ENCODE data around the gene AGAP5.
"Not testable (repeated sequence)": the region's sequence is repeated elsewhere in the genome, so short reads cannot be mapped to it uniquely, and the experiment has no call there.

The AGAP5 gene

DNA sequence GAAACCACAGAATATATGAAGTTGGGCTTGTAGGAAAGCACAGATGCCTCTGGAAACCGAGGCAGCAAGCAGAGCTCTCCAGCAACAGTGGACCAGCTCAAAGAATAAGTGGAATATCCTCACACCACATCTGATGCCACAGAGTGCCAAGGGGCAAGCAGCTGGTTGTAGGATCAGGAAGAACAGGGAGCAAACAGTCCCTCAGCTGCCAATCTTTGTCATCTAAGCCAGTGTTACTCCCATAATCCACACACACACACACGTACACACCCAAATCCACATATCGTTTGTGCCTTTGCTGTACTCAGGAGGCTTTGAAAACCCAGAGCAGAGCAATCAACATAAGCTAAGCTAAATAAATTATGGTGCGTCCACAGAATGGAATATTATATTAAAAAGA is 25.6 kb upstream of the AGAP5 start:
- no peak for DNase-seq (ENCODE audit: extremely low read depth, low read depth)
- no peak for TF ChIP-seq CTCF (IDR thresholded peaks at IDR 0.05; ENCODE audit: low read depth, low read length, missing control alignments)
- H3K4me3 ChIP-seq (replicated peaks; ENCODE audit: low read depth, low read length): no peak overlapping the region

- not testable (repeated sequence) for H3K4me3 ChIP-seq (replicated peaks; ENCODE audit: low read depth, low read length); DNase-seq (ENCODE audit: extremely low read depth, low read depth)
Observed at GRCh38 chr10:73720561-73720960, 22.7 kb upstream of the AGAP5 start.

DNA sequence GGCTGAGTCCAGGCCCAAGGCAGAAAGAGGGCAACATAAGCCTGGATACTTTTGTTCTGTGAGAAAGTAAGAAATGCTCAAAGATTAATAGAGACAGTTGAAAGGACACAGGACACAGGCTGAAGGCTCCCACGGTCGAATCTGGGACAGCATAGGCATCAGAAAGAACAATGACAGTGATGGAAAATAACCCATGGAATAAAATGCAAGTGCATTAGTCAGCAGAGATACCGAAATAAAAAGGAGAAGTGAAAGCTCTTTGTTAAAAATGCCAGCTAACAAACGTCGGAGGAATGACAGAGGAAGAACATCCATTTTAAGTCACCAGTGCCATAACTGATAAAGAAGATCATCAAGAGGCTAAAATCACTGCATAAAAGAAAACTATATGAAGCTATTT is 19.6 kb upstream of the AGAP5 start:
- DNase-seq (ENCODE audit: extremely low read depth, low read depth): no peak
- TF ChIP-seq CTCF (IDR thresholded peaks at IDR 0.05; ENCODE audit: low read depth, low read length, missing control alignments): no peak
- no peak overlapping the region for H3K4me3 ChIP-seq (replicated peaks; ENCODE audit: low read depth, low read length)

GRCh38 chr10:73716251-73716650 is 18.3 kb upstream of the AGAP5 start:
- H3K4me3 ChIP-seq (replicated peaks; ENCODE audit: low read depth, low read length): no peak overlapping the region
- DNase-seq (ENCODE audit: extremely low read depth, low read depth): no peak
- no peak for TF ChIP-seq CTCF (IDR thresholded peaks at IDR 0.05; ENCODE audit: low read depth, low read length, missing control alignments)

DNA sequence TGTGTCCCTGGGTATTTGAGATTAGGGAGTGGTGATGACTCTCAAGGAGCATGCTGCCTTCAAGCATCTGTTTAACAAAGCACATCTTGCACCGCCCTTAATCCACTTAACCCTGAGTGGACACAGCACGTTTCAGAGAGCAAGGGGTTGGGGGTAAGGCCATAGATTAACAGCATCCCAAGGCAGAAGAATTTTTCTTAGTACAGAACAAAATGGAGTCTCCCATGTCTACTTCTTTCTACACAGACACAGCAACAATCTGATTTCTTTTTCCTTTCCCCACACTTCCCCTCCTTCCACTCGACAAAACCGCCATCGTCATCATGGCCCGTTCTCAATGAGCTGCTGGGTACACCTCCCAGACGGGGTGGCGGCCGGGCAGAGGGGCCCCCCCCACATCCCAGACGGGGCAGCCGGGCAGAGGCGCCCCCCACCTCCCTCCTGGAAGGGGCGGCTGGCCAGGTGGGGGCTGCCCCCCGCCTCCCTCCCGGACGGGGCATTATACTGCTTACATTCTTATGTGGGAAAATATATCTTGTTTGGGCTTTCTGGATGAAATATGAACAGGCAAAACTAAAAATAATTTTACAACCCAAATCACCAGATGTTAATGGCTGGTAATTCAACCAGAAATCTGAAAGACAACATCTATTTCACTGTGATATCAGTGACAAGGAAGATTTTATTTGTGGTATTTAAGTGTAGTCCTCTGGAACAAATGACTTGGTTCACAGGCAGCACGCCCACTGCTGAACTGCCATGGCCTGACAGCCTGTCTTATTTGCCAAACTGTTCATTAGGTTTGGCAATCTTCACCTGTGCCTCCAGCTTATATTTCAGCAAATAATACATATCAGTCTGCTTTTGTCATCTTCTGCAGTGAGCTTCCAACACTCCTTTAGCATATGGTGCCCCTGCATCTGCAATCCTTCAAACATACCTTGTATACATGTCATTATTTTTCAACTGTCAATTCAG is 17.6 kb upstream of the AGAP5 start:
- H3K4me3 ChIP-seq (replicated peaks; ENCODE audit: low read depth, low read length); DNase-seq (ENCODE audit: extremely low read depth, low read depth): not testable (repeated sequence)

DNA sequence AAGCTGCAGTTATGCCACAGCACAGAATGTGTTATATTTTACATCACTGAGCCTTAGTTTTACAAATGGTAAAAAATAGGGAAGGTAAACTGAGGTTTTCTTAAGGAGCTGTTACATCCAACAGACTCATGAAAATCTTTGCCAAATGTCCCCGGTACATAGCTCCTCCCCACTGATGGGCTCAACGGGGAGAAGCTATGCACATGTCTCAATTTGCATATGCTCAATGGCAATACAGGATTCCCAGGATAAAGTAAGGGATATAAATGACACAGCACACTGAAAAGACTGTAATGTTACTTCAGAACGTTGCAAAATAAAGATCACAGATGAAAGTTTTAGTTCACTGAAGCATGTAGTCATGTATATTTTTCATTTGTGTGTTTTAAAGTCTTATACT is 16.6 kb upstream of the AGAP5 start:
- DNase-seq (ENCODE audit: extremely low read depth, low read depth); H3K4me3 ChIP-seq (replicated peaks; ENCODE audit: low read depth, low read length): not testable (repeated sequence)

- not testable (repeated sequence) for DNase-seq (ENCODE audit: extremely low read depth, low read depth)
Observed at GRCh38 chr10:73713912-73714311, 16.0 kb upstream of the AGAP5 start.

GRCh38 chr10:73711683-73712082 is 13.8 kb upstream of the AGAP5 start:
- not testable (repeated sequence) for H3K4me3 ChIP-seq (replicated peaks; ENCODE audit: low read depth, low read length); DNase-seq (ENCODE audit: extremely low read depth, low read depth)

More at GRCh38 chr10:73713912-73714311, 16.0 kb upstream of the AGAP5 start:
- H3K4me3 ChIP-seq (replicated peaks; ENCODE audit: low read depth, low read length): not testable (repeated sequence)

DNA sequence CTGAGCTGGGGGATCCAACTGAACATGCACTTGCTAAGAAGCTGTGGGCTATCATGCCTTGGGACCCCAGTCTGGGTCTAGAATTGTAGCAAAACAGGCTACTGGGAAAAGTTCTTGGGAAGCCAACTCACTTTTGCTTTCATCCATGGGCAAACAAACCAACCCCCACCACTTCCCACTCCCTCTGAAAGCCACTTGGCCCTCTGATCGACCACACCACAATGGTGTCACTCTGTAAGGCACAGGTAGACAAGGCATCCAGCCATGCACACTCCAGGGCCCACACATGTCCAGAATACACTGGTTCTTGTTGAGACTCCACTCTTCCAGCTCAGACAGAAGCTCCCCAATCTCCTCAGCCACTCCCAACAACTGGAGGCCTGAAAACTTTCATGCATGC is 10.2 kb upstream of the AGAP5 start:
- H3K4me3 ChIP-seq (replicated peaks; ENCODE audit: low read depth, low read length); DNase-seq (ENCODE audit: extremely low read depth, low read depth): not testable (repeated sequence)

GRCh38 chr10:73707628-73708027 is 9.7 kb upstream of the AGAP5 start:
- not testable (repeated sequence) for DNase-seq (ENCODE audit: extremely low read depth, low read depth); H3K4me3 ChIP-seq (replicated peaks; ENCODE audit: low read depth, low read length)

DNA sequence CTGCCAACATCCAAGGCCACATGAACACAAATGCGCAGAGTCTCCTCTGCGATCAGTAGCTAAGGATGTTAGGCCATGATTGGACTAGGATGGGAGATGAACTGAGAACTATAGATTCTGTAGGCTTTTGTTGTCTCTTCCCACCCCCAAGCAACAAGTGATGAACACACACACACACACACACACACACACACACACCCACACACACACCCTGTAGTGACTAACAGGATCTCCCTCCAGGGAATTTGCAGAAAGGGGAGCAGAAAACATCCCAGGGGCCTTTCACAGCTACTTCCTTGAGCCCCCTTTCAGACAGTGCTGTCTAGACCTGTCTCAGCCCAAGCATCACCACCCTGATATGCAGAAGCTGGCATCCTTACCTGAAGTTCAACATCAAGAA is 8.6 kb upstream of the AGAP5 start:
- H3K4me3 ChIP-seq (replicated peaks; ENCODE audit: low read depth, low read length); DNase-seq (ENCODE audit: extremely low read depth, low read depth): not testable (repeated sequence)

DNA sequence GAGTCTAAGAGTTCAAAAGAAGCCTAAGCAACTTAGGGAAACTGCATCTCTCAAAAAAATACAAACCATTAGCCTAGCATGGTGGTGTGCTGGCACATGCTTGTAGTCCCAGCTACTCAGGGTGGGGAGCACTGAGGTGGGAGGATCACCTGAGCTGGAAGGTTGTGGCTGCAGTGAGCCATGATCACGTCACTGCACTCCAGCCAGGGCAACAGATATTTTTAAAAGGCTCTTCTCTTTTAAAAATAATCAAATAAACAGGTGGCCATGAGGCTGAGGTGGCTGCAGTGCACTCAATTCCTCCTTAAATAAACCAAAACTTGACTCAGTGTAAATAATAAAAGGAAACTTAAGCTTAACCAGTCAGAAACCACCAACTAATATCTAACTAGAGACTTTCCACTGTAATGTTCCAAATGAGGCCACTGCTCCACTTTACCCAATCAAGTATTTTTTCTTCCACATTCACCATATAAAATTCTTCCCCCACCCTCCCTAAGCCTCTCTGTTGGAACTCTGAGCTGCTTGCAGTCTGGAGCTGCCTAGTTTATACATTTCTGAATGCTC is 7.7 kb upstream of the AGAP5 start:
- not testable (repeated sequence) for DNase-seq (ENCODE audit: extremely low read depth, low read depth); H3K4me3 ChIP-seq (replicated peaks; ENCODE audit: low read depth, low read length)

- not testable (repeated sequence) for H3K4me3 ChIP-seq (replicated peaks; ENCODE audit: low read depth, low read length); DNase-seq (ENCODE audit: extremely low read depth, low read depth)
Observed at GRCh38 chr10:73703924-73704323, 6.0 kb upstream of the AGAP5 start.

DNA sequence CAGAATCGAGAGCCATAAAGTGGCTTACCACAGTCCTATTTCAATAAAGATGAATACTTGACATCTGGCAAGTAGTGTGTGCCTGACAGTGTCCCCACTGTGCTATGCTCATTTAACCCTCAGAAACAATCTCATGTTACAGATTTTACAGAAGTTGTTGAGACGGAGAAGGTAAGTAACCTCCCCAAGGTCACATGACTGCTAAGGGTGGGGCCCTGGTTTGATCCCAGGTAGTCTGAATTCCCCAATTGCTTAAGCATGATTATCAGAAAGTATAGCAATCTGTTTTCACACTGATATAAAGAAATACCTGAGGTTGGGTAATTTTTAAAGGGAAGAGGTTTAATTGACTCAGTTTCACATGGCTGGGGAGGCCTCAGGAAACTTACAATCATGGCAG is 910 bp upstream of the AGAP5 start:
- not testable (repeated sequence) for H3K4me3 ChIP-seq (replicated peaks; ENCODE audit: low read depth, low read length); DNase-seq (ENCODE audit: extremely low read depth, low read depth)

DNA sequence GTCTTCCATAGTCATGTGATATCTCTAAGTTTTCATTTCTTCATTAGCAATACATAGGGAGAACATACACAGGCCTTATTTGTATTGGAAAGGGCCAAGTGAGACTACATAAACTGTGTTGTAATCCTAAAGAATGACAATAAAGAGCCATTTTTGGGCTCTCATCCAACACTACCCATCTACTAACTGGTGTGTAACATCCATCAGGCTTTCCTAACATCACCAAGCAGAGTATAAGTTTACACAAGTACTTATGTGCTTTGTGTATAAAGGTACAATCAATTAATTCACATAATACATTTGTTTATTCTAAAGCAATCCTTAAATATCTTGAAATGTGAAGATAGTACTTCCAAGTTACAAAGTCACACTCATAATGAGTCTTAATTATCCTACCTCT is 2.6 kb downstream of the AGAP5 start:
- DNase-seq (ENCODE audit: extremely low read depth, low read depth); H3K4me3 ChIP-seq (replicated peaks; ENCODE audit: low read depth, low read length): not testable (repeated sequence)

Measured in HFF-Myc (cell line).